Fibroblast of skin of right quadriceps (primary cell): ENCODE results near the gene USP19.
A peak's percentile ranks its signal among the peaks of the same experiment; 100 is the strongest.

ENCODE experiments used
- DNase-seq: peaks from one replicate; pipeline ENCODE4 v3.0.0-alpha.2; 2013

Gene USP19

DNA sequence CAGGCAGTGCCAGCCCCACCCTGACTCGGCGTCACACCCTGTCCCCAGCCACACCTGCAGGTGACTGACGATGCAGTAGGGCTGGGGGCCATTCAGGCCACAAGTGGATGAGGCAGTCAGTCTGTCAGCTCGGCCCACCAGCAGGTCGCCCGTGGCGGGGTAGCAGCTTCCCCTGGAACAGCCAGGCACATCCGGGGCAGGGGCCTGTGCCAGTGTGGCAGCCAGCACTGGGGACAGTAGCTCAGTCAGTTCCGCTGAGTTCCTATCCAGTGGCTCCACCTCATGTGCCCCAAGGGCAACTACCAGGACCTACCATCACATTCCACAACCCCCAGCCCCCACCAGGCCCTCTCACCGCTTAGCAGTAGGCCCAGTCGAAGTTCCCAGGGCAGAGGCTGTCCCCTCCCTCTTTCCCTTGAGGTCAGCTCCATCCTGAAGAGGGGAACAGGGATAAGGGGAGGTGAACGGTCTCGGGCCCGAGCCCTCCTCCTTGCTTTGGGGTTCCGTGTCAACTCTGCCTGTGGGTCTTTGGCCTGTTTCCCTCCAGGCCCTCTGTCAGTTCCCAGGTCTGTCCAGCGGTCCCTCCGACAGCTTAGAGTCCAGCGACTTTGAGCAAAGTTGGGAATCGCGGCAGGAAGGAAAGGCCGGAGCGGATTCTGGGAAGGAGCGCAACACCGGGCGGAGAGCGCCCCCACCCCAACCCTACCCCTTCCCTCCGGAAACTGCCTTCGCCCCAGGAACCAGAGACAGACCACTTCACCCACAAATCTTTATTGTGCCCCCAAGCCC lies 12.0 kb upstream of the USP19 start, which contains the start of gene LAMB2:
Gene LAMB2, minus strand, starts transcription at position 614 of the 789 bp plus-strand sequence. Its CDS starts 183 bp downstream, at position 431.
- DNase-seq = peak; percentile 78

DNA sequence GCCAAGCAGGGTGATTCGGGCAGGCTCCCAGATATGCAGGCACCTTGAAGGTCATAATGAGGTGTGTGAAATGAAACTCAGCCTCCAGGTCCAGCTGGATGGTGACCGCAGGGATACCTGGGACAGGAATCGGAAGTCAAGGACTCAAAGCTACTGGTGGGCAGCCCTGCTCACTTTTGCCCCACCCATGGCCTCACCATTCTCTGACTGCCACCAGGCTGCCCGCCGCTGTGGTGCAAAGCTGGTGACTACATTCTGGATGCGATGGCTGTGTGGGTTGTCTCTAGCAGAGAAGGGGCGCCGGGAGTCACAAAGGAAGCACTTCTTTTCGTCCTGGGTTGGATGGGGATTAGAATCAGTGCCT lies 11.4 kb upstream of the USP19 start:
- no peak for DNase-seq

DNA sequence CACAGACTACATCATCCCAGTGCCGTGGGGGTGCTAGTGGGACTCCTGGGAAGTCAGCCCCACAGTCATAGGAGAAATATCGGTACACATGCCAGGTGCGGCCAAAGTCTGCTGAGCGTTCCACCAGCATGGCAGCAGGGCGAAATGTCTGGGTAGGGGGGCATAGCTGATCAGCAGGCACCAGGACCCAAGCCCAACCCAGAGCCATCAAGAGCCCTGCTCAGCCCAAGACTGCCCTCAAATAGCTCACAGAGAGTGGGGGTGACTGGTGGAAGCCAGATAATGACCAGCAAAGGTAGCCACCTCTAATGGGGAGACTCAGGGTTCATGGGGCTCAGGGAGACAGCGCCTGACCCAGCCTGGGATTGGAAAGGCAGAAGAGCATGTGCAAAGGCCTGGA lies 11.0 kb upstream of the USP19 start:
- DNase-seq = no peak

DNA sequence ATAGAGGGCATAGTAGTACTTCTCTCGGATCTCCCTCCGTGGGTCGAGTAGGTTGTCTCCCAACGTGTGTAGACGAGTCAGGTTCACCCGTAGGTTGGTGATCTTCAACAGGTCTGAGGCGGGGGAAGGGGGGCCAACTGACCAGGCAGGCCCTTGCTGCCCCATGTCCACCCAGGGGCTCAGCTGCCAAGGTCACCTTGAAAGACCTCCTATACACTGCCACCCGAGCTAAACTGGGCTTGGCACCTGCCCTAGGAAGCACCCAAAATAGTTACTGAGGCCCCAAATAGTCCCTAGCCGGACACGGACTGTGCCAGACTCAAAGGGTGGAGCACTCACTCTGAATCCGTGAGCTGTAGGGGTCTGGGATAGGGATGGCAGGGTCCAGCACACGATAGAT lies 10.4 kb upstream of the USP19 start:
- DNase-seq = no peak

DNA sequence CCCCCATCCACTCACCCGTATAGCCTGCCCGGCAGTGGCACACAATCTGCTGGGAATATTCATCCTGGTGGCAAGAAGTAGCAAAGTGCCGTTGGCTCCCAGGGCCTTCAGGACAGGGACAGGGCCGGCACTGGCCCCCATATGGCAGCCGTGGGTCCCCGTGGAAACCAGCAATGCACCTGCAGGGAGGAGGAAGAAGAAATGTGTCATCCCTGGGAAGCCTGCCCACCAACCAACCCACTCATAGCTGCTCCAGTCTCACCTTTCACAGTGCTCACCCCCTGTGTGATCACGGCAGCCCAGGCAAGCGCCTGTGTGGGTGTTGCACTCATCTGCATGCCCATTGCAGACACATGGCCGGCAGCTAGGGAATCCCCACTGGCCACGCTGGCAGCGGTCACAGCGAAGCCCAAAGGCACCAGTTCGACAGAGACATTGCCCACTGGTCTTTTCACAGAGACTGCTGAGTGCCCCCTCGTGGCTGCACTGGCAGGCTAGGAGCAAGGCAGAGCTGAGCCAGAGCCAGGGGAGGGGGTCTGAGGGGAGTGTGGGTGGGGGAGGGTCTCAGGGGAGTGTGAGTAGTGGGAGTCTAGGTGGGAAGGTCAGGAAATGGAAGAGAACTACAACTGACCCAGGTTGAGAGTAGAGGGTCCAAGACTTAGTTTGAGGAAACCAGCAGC lies 4.5 kb upstream of the USP19 start:
- no peak for DNase-seq

DNA sequence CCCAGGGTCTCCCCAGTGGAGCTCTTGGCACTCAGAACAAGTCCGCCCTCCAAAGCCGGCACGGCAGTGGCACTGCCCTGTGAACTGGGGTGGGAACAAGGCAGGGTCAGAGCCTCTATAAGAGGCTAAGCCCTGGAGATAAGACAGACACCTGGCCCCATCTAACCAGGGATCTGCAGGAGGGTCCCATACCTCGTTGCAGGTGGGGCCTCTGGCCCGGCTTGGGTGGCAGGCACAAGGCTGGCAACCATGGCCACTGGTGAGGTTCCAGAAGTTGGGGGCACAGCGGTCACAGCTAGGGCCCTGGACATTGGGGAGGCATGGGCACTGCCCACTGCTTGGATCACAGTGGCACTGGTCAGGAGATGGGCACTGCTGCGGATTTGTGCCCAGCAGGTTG lies 3.6 kb upstream of the USP19 start:
- DNase-seq = no peak

DNA sequence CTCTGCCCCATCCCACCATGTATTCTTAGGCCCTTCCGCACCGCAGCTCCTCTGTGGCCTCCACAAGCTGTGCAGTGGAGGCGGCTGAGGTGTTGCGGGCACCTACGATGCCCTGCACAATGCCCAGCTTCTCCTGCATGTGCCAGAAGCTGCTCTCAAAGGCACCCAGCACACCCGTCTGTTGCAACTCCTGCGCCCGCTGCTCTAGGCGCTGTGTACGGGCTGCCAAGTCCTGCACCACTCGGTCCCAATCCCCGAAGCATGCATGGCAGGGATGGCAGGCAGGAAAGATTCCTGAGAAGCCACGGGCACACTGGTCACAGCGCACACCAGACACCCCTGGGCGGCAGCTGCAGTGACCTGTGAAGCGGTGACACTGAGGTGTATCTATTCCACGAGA lies 3.1 kb upstream of the USP19 start:
- no peak for DNase-seq

DNA sequence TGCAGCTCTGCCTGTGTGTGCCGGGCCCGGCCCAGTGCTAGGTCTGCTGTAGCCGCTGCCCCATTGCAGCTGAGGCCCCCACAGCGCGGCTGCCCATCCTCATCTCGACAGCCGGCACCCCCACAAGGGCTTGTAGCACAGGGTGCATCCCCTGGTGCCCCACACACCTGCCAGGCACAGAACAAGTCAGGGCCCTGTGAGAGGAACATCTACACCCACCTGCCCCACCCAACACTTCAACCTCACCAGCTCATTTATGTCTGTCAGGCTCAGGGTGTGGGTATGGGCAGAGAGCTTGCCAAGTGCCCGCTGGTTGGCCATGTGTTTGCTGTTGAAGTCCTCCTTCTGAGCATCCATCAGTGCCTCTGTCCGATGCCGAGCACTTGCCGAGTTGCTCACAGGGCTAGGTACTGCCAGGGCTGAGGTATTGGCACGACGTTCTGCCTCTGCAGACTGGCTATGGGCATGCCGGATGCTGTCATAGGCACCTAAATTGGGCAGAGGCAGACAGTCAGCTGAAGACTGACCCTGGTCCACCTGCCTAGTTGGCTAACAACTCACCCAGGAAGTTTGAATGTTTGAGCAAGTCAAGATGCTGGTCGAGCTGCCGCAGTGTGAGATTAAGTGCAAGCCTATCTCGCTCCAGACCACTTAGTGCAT lies 2.4 kb upstream of the USP19 start:
- no peak for DNase-seq

DNA sequence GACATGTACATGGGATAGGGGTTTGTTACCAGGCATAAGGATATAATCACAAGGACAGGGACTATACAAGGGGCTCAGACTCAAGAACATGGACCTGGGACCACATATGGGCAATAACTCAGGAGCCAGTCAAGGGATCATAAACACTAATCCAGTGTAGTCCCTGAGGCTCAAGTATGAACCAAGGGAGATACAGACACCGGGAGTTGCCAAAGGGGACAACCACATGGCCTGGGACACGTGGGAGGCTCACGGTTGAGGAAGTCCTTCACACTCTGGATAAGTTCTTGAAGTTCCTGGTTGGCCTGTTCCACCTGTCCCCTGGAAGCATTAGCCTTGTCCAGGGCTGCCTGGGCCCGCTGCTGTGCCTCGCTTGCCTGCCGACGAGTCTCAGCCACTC lies 1.8 kb upstream of the USP19 start:
- no peak for DNase-seq

DNA sequence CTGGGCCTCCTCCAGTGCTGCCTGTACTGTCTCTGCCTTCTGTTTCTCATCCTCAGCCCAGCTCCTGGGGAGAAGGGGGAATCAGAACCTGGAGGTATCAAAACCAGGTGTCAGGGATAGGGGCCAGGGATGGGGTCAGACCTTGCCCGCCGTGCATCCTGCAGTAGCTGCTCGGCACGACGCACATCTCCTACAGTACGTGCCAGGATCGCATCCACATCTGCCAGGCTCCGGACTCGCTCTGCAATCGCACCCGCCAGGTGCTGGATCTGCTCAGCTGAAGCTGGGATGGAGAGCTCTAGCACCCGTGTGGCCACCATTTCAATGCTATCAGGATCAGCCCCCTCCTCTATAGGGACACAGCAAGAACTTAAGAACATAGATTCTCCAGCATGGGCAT lies 1.4 kb upstream of the USP19 start:
- DNase-seq = no peak

DNA sequence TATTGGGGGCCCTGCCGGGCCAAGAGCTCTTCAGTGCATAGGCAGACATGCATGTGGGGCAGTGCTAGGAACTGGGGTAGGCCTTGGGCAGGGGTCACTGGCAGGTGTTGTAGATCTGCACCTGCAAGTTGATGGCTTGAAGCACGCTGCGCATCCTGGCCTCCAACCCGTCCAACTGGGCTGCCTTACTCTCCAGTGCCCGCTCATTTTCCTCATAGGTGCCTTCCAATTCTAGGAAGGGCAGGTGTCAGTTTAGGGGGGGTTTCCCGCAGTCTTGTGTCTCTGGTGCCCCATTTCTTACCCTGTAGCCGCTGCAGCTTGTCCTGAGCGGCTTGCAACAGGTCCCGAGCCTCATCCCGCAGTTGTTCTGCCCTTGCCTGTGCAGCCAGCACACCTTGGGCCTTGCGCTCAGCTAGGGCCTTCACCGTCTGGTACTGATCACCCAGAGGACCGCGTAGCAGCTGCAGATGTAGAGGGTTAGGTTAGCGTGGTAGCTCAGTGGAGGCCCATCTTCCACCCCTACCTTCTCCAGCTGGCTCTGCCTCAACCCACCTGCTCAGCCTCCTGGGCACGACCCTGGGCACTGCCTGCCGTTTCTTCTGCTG lies 611 bp upstream of the USP19 start:
- no peak for DNase-seq

DNA sequence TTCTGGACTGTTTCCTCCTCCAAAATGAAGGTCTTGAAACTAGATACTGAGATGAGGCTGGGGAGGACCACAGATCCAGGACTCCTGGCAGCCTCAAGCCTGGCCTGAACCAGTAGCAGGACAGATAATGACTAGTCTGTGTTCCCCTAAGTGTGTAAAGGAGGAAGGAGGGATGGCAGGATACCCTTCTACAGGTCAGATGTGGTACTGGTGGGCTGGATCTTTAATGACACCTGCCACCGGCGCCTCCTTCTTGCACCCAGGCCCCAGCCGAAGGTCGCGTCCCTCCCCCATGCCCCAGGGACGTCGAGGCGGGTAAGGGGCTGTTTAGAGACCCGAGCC lies 556 bp downstream of the USP19 start:
- no peak for DNase-seq

DNA sequence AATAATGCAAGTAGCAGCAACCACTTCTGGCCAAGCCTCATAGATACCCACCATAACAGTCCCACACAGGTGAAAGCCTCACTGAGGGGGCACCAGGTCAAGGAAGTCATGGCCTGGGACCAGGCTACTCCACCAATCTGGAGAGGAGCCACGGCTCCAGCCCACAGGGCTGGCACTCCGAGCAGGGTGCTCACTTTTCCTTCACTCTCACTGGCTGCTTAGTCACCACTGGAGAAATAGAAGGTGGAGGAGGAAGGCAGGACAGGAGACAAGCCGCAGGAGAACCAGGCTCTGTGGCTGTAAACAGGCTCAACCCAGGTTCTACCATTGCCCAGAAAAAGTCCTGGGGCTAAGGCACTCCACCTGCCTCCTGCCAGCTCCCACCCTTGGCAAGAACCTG lies 1.2 kb downstream of the USP19 start:
- DNase-seq = no peak

DNA sequence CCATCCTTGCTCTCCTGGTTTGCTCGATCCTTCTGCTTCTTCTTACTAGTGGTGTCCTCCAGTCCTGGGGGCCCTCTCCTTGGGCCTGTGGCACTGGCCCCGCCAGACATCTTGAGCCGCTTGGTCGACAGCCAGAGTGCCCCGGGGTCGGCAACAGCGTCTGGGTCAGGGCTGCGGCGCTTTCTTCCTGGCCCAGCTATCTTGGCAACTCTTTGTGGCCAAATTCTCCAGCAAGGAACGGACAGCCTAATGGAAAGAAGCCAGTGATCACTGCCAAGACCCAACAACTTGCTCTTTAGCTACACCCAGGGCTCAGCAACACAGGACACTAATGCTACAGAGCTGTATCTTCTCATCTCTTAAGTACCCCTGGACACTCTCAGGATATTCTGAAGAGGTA lies 1.6 kb downstream of the USP19 start:
- no peak for DNase-seq

DNA sequence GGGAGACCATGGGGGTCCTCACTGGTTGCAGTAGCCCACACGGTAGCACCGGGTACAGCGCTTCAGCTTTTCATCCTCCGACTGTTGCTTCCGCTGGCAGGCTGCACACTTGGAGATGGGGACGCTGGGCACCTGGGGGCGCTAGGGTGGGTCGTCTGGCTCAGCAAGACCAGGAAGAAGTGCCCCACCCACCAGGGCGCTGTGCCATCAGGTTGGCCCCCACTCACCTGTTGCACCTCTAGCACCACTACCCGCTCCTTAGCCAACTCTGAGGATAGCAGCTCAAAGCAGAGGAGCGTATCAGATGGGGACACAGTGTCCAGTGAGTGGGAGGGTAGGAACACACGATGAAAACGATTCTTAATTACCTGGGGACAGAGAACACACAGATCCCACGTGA lies 8.4 kb downstream of the USP19 start:
- no peak for DNase-seq

DNA sequence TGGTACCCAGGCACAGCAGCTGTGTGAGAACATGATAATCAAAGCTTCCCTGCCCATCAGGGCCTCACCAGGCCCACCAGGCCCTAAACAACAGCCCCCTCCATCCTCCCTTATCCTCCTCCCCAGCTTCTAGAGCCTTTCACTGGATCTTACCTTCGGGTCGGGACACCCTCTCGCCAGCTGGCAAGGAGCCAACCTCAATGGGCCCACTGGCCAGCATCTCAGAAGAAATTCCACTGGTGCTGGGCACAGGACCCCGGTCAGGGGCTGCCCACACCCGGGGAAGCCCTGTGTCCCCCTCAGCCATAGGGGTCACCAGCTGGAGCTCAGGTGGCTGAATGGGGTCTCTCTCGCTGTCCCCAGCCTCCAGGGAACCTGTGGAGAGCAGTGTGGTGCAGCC lies 9.3 kb downstream of the USP19 start:
- DNase-seq = no peak

DNA sequence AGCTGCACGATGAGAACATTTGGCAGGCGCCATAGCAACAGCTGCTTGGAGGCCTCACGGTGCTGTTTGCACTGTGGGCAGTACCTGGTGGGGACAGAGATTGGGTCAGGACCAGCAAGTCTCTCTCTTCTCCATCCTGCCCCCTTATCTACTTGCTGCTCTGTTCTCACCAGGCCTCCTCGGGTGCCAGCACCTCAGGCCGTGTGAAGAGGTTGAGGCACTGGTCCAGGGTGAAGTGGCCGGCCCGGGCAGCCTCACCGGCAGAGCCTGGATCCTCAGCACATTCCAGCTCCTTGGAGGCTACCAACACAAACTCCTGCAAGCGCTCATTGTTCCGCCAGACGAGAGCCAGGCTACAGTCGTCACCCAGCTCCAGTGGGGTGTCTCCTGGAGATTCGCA lies 9.8 kb downstream of the USP19 start:
- no peak for DNase-seq

DNA sequence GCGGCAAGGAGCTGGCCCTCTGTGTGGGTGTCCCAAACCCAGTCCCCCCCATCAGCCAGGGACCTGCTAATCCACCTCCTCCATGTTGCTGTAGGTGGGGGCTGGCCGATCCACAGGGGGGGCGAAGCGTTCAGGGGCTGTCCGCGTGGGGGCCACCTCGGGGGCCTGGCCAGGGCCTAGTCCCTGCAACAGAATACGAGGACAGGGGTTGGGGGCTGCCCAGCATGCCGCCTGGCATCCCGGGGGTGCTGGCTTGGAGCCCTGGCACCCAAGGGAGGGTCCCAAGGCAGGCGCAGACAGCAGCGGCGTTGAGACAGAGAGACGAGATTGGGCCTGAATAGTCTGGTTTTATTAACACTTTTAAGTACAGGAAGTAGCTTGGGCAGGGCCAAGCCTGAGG lies 12.3 kb downstream of the USP19 start:
- DNase-seq = no peak

DNA sequence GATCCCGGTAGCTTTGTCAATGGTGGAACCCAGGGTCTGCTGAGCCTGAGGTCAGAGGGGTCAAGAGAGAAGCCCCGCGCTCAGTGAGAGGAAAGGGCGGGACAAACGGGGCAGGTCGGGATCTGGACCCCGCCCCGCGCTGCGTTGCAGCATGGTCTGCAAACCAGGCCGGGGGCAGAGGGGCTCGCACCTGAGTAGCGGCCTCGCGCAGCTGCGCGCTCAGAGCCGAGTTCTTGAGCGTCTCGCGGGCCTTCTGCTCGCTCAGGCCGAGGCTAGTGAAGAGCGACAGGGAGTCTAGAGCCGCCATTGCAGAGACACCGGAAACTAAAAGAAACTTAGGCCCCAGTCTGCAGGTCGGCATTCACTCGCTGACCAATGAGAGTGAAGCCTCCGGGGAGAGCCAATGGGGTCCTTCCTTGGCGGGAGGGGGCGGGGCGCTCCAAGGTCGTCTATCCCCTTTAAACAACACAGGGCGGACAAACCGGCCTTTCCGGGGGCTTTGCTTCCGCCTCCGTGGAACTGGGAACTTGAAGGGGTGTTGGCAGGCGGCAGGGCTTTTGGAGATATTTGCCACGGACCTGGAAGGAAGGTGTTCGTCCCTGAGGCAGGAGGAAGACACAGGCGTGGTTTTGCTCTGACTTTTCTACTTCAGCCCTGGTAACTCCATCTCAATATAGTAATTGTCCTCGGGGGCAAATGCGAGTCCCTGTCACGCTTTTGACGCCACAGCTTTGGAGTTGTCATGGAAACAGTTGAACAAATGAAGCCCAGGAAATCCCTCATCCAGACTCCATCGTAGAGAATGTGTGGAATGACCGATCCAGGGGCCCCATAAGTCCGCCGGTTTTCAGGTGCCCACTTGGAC lies 16.0 kb downstream of the USP19 start, which contains the start of gene QARS1:
Gene QARS1, minus strand, starts transcription at position 331 of the 865 bp plus-strand sequence. Its CDS starts 24 bp downstream, at position 307.
- DNase-seq = peak; percentile 94

DNA sequence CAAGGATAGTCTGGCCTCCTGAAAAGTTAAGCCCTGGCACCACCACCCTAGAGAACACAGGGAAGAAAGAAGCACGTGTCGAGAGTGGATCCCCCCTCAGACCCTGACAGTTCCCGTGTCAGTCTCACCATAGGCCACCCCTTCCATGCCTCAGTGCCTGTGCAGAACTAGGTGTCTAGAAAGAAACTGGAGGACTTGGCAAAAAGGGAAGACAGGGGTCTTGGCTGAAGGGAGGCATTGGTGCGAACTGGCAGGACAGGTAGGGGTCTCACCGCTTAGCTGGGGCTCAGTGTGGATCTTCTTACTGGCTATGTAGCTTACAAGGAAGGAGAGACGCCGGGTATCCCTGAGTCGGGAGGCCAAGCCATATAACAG lies 16.6 kb downstream of the USP19 start:
- no peak for DNase-seq

DNA sequence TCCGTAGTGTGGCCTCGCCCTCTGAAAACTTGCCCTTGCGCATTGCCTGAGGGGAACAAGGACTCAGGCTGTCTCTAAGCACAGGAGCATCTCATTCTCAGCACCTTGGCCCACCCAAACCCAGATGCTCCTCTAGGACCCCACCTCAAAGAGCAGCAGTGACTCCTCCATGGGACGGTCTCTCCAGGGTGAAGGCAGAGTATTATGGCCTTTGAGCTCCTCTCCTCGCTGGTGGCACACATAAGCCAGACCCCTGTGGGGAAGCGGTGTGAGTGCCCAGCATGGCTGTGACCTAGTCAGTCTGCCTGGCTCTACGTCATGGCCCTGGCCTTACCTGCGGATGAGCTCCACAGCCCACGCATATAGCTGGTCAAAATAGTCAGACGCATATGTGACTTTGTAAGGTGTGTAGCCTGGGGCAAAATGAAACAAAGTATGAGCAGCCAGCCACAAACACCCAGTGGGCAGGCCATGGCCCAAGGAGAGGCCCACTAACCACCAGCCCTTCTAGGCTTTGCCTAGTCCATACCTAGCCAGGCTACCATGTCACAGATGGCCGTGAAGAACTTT lies 20.5 kb downstream of the USP19 start:
- DNase-seq = no peak

DNA sequence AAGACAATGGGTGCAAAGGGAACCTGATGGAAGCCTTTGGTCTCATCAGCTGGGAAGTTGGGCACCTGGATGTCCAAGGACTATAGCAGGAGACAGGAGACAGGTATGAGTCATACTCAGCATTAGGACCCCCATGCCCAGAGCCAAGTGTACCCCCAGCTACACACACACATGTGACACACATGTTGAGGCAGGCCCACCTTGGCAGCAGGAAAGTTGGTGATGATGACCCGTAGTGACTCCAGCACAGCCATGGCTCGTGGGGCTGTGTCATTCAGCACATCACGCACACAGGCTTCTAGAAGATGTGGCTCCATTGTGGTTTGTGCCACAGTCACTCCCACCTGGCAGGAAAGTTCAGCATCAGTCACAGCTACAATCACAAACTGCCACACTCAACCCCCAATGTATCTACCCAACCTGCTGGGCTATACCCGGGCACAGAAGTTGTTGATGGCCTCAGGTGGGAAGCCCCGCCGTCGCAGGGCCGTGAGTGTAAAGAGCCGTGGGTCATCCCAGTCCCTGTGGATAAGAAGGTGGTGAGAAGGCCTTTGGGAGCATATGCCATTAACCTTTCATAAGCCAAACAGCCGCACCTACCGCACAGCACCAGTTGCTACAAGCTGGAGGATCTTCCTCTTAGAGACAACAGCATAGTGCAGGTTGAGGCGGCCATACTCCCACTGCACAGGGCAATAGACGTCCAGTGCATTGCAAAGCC lies 21.6 kb downstream of the USP19 start:
- no peak for DNase-seq
